SHP77 (cell line): ENCODE results near the gene KAZALD1.

Experiments
- DNase-seq, 2 experiments: peaks; one replicate each; lab custom pipeline; 2025; lab: John Stamatoyannopoulos, UW

The KAZALD1 gene

GRCh38 chr10:101095550-101096213 lies 33.9 kb downstream of the KAZALD1 start:
- DNase-seq, result peak; percentile 53 to 72

DNA sequence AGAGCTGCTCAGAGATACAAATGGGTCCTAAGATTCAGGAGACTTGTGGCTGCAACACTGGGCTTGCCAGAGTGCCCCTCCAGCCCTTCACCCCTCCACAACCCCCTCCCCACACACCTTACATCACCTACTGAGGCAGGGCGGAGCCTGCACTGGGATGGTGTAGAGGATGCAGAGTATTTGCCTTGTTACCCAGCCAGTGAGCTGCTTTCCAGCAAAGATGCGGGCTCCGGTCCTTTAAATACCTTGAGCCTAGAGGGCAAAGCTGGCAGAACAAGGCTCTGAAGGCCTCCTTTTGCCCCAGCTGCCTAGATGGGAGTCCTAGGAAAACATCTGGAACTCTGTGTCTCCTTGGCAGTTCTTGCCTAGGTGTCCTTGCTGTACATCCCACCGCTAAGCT lies 34.6 kb downstream of the KAZALD1 start:
- DNase-seq, result no peak

DNA sequence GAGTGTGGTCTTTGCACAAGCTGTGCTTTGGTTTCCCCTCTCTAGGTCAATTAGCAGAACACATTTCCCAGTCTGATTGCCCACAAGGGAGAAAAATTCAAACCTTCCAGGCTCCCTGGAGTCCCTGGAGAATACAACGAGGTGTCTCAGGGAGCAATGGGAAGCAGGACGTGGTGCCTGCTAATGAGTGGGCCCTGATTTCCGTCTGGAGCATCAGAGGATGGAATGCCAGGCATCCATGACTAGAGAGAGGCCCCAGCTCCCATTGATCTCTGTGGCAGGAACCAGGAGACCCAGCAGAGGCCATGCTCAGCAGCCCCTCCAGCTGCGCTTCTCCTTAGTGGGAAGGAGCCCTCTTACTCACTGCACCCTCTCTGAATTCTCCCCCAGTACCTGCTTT lies 36.1 kb downstream of the KAZALD1 start:
- no peak for DNase-seq

- DNase-seq, result no peak
These were observed 38.1 kb downstream of the KAZALD1 start for GRCh38 chr10:101099901-101100300.

- no peak for DNase-seq
These were observed 39.6 kb downstream of the KAZALD1 start for GRCh38 chr10:101101372-101101881.

- no peak for DNase-seq
These were observed 41.6 kb downstream of the KAZALD1 start for GRCh38 chr10:101103430-101103829.

GRCh38 chr10:101106351-101106750 lies 44.6 kb downstream of the KAZALD1 start:
- no peak for DNase-seq

DNA sequence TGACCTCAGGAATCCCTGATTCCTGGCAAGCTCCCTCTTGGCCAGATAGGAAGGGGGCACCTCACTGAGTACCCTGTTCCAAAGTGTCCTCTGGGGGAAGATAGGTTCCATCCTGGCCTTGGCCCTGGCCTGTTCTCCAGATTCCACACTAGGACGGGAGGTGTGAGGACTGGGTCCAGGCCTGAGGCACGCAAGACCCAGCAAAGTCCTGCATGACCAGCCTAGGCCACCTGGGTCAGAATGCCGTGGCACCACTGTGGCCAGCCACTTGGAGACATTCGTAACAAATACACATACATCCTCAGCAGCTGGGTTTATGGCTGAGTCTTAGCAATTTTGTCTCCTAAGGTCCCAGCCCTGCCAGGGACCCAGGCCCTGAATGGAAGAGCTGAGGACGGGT lies 46.0 kb downstream of the KAZALD1 start:
- no peak for DNase-seq

- no peak for DNase-seq
These were observed 49.2 kb downstream of the KAZALD1 start for GRCh38 chr10:101110856-101111523.

DNA sequence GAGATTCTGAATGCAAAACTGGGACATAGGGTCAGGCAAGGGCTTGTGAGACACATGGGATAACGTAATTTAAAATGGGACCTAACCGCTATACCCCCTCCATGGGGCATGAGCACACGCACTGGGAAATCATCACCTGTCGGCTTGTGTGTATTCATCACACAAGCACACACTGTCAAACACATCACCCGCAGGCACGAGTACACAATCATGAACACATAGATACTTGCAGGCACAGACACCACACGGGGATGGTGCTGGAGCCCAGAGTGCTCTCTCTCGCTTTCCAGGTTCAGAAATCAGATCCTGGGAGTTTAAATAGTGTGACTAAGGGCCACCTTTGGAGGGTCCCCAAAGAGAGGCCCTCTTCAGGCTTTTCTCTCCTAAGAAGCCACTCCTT lies 49.8 kb downstream of the KAZALD1 start:
- no peak for DNase-seq

GRCh38 chr10:101112799-101113594 lies 51.2 kb downstream of the KAZALD1 start:
- no peak for DNase-seq

DNA sequence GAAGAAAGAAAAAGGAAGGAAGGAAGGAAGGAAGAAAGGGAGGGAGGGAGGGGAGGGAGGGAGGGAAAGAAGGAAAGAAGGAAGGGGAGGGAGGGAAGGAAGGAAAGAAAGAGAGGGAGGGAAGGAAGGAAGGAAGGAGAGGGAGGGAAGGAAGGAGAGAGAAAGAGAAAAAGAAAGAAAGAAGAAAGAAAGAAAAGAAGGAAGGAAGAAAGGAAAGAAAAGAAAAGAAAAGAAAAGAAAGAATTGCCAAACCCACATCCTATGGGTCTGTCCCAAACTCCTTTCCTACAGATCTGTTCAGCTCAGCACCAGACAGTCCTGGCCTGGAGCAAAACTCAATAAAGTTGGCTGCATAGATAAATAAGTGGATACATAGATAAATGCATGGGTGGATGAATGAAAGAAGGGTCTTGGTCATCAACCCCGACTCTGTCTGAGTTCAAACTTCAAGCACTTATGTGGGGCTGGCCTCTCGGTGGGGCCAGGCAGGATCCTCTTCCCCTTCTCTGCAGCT lies 52.2 kb downstream of the KAZALD1 start:
- DNase-seq, result no peak

- DNase-seq, result no peak
These were observed 52.9 kb downstream of the KAZALD1 start for GRCh38 chr10:101114646-101115045.
